Sigmoid colon (tissue), 4 donors: ENCODE results near the gene GLS2.

Experiments
- CTCF ChIP-seq, 4 experiments: fragments of 450-650 bp in 3 of 4; fragments of 200-600 bp in 1 of 4; IDR thresholded peaks; one replicate each; pipeline ENCODE4 v1.5.1; 2016 to 2019; ENCODE audit warnings: antibody characterized with exemption in 4 of 4, mild to moderate bottlenecking in 3 of 4, moderate library complexity in 2 of 4
- POLR2AphosphoS5 ChIP-seq, 4 donors: sonication (generic); formaldehyde crosslinking; IDR thresholded peaks; one replicate each; pipeline ENCODE4 v1.6.1; 2017; ENCODE audit warnings: antibody characterized with exemption in 4 of 4

- TF ChIP-seq POLR2AphosphoS5 (IDR thresholded peaks at IDR 0.05) (no peak), CTCF (IDR thresholded peaks at IDR 0.05) (no peak)
Observed at GRCh38 chr12:56457817-56458216, 30.1 kb downstream of the GLS2 start.
